Hepatocyte (in vitro differentiated cells): ENCODE results near the gene SYT3.

Experiments used
- CTCF ChIP-seq: fragments of 200-600 bp; sonication (generic); IDR thresholded peaks from 2 replicates; pipeline ENCODE4 v1.5.1; 2016; ENCODE audit warnings: antibody characterized with exemption, mild to moderate bottlenecking; ENCODE audit not compliant: poor library complexity
- EZH2 ChIP-seq: fragments of 200-600 bp; sonication (generic); IDR thresholded peaks from 2 replicates; pipeline ENCODE4 v1.6.1; 2016; ENCODE audit warnings: antibody characterized with exemption, mild to moderate bottlenecking, borderline replicate concordance
- EZH2phosphoT487 ChIP-seq: fragments of 200-600 bp; sonication (generic); IDR thresholded peaks from one replicate; pipeline ENCODE4 v1.6.1; 2018; ENCODE audit warnings: antibody characterized with exemption, mild to moderate bottlenecking, low read depth, moderate library complexity; ENCODE audit not compliant: unreplicated experiment, severe bottlenecking

- TF ChIP-seq CTCF, result no peak
- peak; percentile 83 for TF ChIP-seq EZH2
- TF ChIP-seq EZH2phosphoT487, result no peak
Observed at GRCh38 chr19:50667759-50668231, 28.1 kb upstream of the SYT3 start.
